Measurements from ENCODE around the gene TAF8.

GRCh38 chr6:42129360-42129676 is 79.0 kb downstream of the TAF8 start:
- TF ChIP-seq CTCF (IDR thresholded peaks at IDR 0.05; ENCODE audit: low read length) (no peak), EZH2 (IDR thresholded peaks at IDR 0.05; ENCODE audit: borderline replicate concordance, low read length) (no peak)

All from OCI-LY1 (cell line).